GM19238 (cell line): ENCODE measurements around the gene TMEM45A.
"Not testable (repeated sequence)": the region's sequence is repeated elsewhere in the genome, so short reads cannot be mapped to it uniquely, and the experiment has no call there.

Experiments
- DNase-seq: peaks from one replicate; pipeline ENCODE4 v3.0.0; 2011; ENCODE audit warnings: low spot score; ENCODE audit not compliant: insufficient read length

Gene TMEM45A

GRCh38 chr3:100482176-100482575 is 10.2 kb upstream of the TMEM45A start:
- no peak for DNase-seq

- DNase-seq: no peak
Observed at GRCh38 chr3:100483529-100483928, 8.9 kb upstream of the TMEM45A start.

GRCh38 chr3:100486808-100487207 is 5.6 kb upstream of the TMEM45A start:
- no peak for DNase-seq

- no peak for DNase-seq
Observed at GRCh38 chr3:100489118-100489517, 3.3 kb upstream of the TMEM45A start.

- DNase-seq: no peak
Observed at GRCh38 chr3:100496711-100497261, 4.4 kb downstream of the TMEM45A start.

- no peak for DNase-seq
Observed at GRCh38 chr3:100499651-100500050, 7.2 kb downstream of the TMEM45A start.

GRCh38 chr3:100500320-100500880 is 8.0 kb downstream of the TMEM45A start:
- no peak for DNase-seq

GRCh38 chr3:100503448-100503847 is 11.0 kb downstream of the TMEM45A start:
- no peak for DNase-seq

GRCh38 chr3:100506355-100506754 is 13.9 kb downstream of the TMEM45A start:
- no peak for DNase-seq

GRCh38 chr3:100509818-100510217 is 17.4 kb downstream of the TMEM45A start:
- DNase-seq: not testable (repeated sequence)

- no peak for DNase-seq
Observed at GRCh38 chr3:100516232-100516631, 23.8 kb downstream of the TMEM45A start.

GRCh38 chr3:100516838-100517237 is 24.4 kb downstream of the TMEM45A start:
- DNase-seq: no peak

- no peak for DNase-seq
Observed at GRCh38 chr3:100517276-100517675, 24.9 kb downstream of the TMEM45A start.

- DNase-seq: no peak
Observed at GRCh38 chr3:100518244-100518643, 25.8 kb downstream of the TMEM45A start.

- no peak for DNase-seq
Observed at GRCh38 chr3:100518983-100519382, 26.6 kb downstream of the TMEM45A start.

- DNase-seq: no peak
Observed at GRCh38 chr3:100521439-100521845, 29.0 kb downstream of the TMEM45A start.

- no peak for DNase-seq
Observed at GRCh38 chr3:100522125-100522524, 29.7 kb downstream of the TMEM45A start.

GRCh38 chr3:100523050-100523760 is 30.8 kb downstream of the TMEM45A start:
- DNase-seq: no peak

- no peak for DNase-seq
Observed at GRCh38 chr3:100525753-100526612, 33.6 kb downstream of the TMEM45A start.

GRCh38 chr3:100526613-100527346 is 34.4 kb downstream of the TMEM45A start:
- DNase-seq: no peak

GRCh38 chr3:100527347-100527735 is 34.9 kb downstream of the TMEM45A start:
- DNase-seq: no peak
